Stimulated activated CD8-positive, alpha-beta memory T cell treated with anti-CD3 and anti-CD28 coated beads, Interleukin-15, amount 100 ng/mL, for 4 hours (primary cell): ENCODE results near the gene KCNH1.

Experiments used
- DNase-seq, 2 donors: peaks; one replicate each; pipeline ENCODE4 v3.0.0-alpha.2; 2020; ENCODE audit warnings: low read depth in 2 of 2

The KCNH1 gene

DNA sequence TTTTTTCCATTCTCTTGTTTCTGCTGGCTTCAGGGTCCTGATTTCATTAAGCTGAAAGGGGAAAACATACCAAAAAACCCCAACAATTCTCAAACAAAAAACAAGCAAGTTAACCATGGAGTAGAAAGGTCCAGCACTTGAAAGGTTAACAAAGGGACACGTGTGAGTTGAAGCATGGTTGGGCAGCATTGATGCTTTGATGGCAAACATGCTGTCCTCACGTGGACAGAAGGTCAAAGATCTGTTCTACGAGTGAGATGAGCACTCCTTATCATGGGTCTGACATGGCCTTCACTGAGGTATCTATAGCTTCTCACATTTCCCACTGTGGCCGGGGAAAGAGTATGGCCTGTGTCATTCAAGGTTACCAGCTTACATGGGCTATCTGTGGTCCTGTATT lies 410.3 kb downstream of the KCNH1 start:
- DNase-seq = no peak

DNA sequence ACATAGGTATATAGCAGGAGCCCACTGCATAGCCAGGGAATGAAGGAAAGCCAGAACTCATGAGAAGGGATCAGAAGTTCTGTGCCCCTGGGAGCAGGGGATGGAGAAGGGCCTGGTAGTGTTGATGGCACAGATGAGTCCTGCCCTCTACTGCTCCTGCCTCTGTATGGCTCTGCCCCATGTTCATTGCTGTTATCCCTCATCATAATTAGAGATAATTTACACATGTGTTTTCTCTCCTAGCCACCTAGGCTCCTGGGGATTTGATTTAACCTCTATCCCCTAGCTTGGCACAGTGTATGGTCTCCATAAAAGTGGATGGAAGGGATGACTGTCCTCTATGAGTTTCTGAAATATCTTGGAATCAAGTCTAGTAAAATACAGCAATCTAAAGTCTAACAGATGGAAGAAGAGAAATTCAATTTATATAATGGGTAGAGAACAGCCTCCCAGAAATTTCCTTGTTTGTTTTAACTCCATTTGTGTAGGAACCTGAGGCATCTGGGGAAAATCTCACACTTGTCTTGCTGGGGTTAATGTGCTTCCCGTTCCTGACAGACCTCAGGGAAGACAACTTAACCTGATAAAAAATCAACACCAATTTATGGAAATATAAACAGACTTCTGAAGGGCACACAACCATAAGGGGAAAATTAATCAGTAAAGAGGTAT lies 411.4 kb downstream of the KCNH1 start:
- DNase-seq = no peak

DNA sequence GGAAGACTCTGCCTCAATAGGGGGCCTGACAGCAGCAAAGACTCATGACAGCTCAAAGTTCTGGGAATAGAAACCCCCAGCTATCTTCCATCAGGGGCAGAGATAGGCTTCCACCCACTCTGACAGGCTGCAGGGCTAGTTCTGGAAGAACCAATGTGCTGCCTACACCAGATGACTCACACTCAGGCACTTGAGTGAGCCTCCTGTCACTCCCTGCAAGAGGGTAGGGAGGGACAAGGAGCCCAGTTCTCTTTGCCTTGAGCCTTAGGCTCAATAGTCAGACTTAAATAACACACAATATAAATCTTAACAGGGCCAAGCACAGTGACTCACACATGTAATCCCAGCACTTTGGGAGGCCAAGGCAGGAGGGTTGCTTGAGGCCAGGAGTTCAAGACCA lies 418.9 kb downstream of the KCNH1 start:
- no peak for DNase-seq

DNA sequence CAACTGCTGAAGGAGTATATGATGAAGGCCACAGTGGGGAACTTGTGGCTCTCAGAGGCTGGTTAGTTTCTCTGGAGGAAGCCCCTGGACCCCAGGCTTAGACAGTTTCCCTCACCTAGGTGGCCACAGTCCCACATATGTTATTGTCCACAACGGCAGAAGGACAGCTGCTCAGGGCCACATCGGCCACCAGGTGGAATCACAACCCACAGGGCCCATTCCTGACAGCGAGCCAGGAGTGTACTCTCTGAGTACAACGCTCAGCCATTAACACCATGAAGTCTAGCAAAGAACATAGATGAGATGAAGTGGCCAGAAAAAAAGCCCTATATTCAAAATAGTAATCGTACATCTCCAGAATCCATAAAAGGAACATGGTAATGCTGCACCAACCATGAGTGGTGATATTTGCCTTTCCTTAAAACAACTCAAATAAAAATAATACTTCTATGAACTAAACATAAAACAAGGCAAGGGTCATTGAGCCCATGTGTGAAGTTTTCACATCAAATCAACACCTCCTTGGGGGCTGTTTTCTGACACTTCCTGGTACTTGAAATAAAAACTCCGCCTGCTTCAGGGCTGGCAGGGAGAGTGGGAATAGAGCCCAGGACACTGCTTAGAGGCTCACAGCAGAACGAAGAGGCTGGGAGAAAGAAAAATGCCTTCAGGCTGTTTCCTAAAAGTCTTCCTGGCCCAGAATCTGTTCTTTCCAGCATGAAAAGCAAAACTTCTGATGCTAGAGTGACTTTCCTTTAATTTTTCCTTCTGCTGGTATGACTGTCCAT lies 421.9 kb downstream of the KCNH1 start:
- no peak for DNase-seq

DNA sequence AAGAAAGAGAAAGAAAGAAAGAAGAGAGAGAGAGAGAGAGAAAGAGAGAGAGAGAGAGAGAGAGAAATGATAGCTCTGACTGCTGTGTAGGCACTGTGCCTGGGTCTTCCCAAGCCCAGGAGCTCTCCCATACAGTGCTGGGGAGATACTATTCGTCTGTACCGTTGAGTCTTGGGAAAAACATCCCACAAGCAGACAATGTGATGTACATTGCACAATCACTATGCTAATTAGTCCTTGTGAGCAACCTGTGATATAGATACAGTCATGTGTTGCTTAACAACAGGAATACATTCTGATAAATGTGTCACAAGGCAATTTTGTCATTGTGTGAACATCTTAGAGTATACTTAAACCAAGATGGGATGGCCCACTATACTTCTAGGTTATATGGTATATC lies 424.2 kb downstream of the KCNH1 start:
- DNase-seq = no peak

DNA sequence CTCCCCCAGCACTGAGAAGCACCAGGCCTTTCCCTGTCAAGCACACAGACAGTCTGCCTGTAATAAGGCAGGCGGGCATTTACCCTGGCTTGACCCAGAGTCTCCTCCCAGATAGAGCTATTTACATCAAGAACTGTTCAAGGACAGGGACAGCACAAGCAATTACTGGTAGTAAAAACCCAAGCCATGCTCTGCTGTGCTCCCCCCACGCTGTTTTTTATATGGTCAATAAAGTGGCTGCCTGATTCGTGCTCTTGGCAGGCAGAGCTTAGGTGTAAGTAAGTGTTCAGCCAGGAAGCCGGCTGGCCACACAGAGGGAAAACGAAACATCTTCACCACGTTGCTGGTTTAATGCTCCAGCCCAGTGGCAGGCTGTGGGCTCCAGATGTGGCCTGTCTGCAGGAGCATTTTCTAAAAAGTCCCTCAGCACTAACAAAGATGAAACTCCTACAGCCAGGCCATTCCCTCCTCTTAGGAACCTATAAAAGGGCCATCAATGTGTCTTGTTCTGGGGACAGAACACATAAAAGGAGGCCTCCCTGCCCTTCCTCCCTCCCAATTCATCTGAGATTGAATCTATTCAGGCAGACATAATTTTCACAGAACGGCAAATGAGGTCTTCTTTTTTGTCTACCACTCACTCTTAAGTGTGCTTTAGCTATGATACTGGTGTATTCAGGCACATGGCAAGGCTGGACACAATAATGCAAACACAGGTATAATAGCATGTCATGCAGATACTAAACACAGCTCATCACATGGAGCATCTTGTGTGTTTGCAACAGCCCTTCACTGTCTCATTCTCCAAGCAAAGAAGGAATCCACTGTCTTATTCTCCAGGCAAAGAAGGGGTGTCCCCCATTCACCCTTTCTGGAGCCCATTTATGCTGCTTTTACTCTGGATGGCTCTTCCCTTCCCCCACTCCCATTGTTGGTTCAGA lies 426.4 kb downstream of the KCNH1 start:
- no peak for DNase-seq

DNA sequence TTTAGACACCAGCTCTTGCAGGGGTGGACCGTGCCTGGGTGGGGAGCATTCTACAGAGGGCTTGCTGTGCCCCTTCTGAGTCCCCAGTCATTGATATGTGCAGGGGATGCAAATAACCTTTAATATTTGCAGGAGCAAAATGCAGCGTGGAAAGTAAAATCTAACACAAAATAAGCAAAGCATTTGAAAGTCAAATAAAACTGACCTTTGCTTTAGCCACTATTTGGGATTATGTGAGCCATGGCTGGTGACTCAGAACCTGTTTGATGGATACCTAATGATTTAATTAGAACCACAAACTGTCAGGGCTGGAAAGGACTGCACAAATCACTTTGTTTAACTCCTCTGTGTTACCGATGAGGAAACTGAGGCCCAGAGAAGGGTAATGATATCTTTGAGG lies 427.7 kb downstream of the KCNH1 start:
- DNase-seq = no peak

DNA sequence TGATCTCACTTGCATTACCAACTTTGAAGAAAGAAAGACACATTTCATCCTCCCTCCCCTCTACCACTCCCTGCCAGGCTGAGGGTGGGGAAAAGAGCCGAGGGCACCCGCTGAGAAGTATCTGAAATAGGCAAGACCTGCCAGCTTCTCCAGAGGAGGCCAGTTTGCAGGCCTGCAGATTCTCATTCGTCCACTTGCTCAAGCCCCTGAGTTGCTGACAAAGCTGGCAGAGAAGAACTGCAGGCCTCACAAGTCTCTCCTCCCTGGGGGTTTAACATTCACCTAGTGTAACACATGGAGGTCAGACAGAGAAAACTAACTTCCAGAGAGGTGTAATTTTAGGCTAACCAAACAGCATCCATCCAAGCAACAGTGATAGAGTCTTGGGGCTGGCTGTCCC lies 428.9 kb downstream of the KCNH1 start:
- no peak for DNase-seq

DNA sequence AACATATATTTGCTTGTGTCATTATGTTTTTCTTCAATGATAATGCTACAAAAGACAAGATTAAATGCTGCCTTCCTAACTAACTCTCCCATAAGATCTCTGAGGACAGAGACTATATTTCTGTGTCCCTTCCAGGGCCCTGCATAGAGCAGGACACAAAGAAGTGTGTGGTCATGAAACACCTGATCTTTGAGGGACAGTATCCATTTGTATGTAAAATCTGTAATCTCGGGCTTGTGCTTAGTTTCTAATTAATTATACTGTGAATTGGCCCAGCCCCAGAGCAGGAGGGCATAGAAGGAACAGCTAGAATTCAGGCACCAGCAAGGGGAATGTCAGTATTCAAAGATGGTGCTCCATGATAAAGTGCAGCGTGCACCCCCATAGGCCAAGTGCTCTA lies 430.4 kb downstream of the KCNH1 start:
- DNase-seq = no peak

DNA sequence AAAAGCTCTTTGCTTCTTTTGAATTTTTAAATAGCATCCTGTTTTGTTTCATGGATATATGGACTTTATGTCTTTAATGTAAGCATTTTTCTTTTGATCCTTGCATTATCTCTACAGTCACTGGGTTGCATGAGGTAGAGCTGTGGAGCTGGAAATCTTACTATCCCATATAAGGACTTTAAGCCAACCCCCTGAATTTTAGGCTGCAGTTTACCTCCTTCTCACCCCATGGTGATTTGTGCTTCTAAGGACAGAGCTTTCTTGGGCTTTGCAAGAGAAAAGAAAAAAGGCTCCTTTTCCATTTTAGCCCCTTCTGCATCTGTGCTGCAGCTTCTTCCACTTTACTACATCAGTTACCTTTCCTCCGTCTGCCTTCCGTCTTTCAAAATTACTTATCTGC lies 431.4 kb downstream of the KCNH1 start:
- DNase-seq = no peak

DNA sequence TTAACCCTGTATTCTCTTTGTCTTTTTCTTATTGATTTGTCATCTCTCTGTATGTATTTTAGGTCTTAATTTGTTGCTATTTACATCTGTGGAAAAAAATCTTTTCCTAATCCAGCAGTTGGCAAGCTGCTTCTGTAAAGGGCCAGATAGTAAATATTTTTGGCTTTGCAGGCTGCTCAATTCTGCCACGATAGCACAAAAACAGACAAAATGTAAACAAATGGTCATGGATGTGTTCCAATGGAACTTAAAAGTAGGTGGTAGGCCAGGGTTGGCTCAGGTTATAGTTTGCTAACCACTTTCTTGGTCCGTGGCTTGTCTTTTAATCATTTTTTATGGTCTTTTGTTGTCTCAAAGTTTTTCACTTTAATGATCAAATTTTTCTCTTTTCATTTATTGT lies 433.4 kb downstream of the KCNH1 start:
- no peak for DNase-seq

DNA sequence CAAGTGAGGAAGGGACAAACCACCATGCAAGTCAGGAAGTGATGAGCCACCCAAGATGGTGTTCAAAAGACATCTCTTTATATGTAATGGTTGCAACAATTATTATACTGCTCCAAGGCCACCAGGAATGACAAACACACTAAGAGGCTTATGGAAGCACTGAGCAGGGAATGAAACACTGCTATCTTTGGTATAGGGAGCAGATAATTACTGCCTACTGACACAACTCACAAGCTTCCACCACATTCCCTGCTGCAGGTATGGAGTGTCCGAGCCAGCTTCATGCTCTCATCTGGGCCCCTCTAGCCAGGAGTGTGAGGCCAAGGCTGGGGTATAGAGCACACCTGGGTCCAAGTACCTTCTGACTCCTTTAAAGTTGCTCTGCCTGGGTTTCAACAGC lies 433.9 kb downstream of the KCNH1 start:
- DNase-seq = no peak

DNA sequence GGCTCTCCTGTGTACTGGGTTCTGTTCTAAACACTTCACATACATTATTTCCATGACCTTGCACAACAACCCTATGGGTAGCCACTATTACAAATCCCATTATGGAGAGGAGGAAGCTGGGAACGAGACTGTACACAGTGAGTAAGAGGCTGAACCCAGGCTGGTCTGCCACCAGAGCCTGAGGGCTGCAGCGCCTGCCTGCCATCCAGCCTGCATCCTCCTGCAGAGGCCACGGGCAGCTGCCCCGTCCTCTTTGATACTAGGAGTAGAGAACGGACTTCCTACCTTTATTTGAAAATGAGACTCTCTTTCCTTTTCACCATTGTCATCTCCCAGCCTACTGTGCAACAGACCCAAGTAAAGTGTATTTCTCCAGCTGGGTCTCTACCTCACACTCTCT lies 435.3 kb downstream of the KCNH1 start:
- no peak for DNase-seq

DNA sequence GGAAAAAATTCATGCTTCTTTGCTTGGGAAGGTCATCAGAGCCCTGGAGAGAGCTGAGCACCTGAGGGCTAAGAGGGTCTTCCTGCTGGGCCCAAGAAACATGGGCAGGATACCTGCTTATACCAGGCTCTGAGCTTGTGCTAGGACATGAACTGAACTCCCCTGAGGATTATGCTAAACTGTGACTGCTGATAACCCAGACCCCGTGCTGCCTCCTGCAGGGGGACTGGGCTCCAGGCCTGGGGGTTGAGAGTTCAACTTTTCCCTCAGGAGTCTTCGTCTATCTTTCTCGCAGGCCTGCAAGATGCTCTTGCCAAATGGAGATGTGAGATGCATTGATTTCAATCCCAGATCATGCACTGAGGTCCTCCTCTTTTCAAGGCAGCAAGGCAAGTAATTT lies 436.8 kb downstream of the KCNH1 start:
- no peak for DNase-seq

DNA sequence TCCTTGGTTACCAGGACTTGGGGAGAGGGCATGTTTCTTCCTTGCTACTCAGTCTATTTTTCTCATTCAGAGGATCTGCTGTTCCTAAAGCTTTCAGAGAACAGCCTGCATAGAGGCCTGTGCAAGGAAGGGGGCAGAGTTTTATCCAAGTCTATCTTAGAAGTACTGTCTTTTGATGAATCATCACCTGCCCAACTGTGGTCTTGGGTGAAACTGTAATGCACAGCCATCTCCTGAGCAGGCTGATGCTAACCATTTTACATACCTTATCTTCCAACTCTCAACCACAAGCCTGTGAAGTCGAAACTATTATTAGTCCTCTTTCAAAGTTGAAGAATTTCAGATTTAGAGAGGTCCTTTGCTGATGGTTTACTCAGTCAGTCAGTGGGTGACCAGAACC lies 437.2 kb downstream of the KCNH1 start:
- no peak for DNase-seq

DNA sequence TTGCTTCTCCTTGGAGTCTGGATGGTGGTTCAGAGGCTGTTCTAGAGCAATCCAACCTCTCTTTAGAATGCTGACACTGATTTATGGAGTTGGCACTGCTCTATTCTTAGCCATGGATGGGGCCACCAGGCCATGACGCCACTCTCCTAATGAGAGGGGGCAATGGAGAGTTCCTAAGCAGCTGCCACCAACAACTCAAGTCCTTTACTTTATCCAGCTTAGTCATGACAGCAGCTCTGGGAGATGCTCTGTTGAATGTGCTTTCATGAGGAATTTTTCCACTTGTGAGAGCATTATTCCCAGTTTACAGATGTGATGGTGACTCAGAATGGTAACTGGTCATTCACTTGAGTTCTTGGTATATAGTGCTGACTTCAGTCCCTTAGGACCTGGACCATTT lies 438.9 kb downstream of the KCNH1 start:
- no peak for DNase-seq

DNA sequence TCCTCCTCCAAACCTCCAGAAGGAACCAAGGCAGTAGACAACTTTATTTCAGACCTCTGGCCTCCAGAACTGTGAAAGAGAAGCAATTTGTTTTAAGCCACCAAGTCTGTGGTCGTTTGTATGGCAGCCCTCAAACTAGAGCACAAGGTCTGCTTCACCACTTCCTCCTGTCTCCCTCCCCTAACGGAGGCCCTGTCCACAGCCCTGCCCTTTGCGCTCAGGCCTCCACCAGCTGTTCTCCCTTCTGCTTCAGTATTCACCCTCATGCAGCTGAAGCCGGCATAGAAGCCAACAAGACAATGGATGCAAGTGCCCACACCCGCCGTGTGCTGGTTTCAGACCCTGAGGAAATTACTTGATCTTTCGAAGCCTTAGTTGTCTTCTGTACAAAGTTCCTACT lies 441.2 kb downstream of the KCNH1 start:
- DNase-seq = no peak

DNA sequence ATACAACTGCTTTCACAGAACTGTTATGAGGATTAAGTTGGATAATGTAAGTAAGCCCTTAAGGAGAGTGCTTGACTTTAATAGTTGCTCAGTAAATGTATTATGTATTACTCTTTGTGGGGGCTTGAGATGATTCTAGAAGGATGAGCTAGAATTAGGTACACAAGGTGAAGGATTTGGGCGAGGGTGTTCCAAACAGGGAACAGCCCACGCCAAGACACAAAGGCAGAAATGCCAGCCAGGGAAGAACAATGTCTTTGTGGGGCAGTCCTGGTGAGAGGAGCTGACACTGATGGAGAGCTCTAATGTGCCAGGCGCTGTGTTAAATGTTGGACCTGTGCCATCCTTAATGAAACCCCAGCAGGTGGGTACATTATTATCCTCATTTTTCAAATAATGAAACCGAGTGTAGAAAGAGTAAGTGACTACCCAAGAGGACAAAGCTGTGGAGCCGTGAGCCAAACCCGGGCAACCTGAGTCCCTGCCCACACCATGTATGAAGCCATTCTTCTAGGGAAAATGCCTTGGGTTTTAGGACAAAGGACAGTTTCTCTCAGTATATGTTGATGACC lies 442.8 kb downstream of the KCNH1 start:
- DNase-seq = no peak

DNA sequence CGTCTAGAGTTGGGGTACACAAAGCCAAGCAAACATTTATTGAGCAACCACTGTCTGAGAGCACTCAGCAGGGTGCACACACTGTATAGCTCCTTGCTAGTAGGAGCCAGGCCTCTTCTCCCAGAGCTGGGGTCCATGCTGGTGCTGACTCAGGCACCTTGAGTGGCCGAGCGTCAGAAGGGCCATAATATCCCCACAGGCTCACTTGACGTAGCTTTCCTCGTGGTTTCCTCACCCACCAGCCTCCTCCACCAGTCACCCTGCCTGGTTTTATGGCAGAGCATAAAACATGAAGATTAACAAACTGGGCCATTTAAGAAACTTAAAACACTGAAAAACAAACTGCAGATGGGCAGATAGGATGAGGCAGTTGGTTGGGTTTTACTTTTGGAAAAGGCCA lies 443.7 kb downstream of the KCNH1 start:
- no peak for DNase-seq

DNA sequence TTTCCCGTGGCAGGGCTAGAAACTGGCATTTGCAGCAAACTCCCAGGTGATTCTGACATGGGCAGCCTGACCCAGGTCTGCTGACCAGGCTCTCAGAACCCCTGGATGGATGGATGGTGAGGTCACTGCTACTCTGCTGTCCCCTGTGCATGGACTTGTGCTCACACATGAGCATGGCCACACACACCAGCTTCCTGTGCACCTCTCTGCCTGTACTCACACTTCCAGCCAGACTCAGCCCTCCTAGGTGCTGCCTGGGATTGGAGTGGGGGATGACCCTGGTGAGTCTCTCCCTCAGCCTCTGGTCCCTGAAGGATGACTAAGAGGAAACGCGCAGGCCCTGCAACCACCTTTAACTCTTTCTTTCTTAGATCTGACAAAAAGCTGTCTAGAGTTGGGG lies 444.1 kb downstream of the KCNH1 start:
- no peak for DNase-seq

DNA sequence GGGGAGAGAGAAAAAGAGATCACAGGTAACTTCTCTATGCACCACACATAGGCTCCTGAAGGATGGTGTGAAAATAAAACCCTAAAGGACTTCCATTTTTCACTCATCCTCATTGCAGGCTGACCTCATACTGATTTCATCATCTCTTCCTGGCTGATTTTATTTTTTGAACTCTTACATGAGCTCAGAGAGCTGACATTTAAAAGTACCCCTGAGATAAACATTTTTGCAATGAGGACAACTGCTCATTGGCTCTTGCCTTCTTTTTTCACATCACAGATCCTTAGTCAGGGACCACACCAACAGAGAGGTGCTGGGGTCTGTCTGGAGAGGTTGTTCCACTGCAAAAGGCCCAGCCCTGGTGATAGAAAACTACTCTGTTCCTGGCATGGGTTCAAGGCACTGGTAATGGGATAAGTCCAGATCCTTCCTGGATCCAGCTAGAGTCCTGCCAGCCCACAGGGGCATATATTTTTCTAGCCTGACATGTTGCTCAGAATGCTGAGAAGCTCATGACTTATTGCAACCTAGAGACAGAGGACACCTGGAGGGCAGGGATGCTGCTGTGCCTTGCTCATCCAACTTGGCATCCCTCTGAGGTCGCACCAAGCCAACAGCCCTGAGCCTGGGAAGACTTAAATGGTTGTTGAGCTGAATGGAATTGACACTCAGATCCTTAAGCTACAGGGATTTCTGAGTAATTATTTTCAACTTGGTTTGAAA lies 445.3 kb downstream of the KCNH1 start:
- DNase-seq = no peak
